Measurements from ENCODE around the gene SLC4A7. TPM values are rescaled to one million over a fixed set of nuclear protein-coding genes. Genes with fewer than 3 reads are reported as not detected.

Gene SLC4A7
- total and polyA plus RNA-seq, 9 of the 15 experiments (the other 6 are each of a cell fraction or from before 2014, with no cell fraction given), result 1.7 to 13.6 (median 8.0) TPM

GRCh38 chr3:27352047-27352446 lies 132.1 kb downstream of the SLC4A7 start:
- no peak for ATAC-seq
- H3K4me1 ChIP-seq (replicated peaks in 1 of 2; ENCODE audit: control insufficient read depth in 2 of 2, insufficient read depth in 2 of 2, low read length in 2 of 2), result no peaks in the 10 kb centered on the region
- FAIRE-seq, result no peak

DNA sequence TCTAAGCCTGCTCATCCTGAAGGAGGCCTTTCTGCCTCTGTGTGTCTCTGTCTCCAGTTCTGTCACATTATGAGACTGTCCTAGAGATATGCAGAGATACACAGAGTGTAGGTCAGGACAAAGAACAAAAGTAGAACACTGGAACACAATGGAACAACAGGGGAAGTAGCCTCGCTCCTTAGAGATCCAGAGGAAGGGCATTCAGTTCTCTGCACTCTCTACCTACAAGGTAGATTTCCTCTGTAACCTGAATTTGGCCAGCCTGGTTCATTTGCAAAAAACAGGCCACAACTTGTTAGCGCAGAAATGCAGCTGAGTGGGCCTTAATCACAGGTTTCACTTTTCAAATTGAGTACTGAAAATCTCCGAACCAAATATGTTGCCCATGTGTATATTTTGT lies 134.4 kb downstream of the SLC4A7 start:
- no peak overlapping the region for H3K27ac ChIP-seq (ENCODE audit: extremely low read depth, low read depth, low read length)
- DNase-seq (ENCODE audit: extremely low read depth in 1 of 4, low spot score in 3 of 4) (no peak), FAIRE-seq (no peak), ATAC-seq (no peak)
- no peaks in the 10 kb centered on the region for H3K9me1 ChIP-seq (ENCODE audit: control insufficient read depth, insufficient read depth, low read length)
- 0% methylated on average over 3 of the region's 3 CpGs for WGBS (ENCODE audit: insufficient coverage, low coverage, missing lambda C conversion rate)
- no peaks in the 10 kb centered on the region for H3K79me2 ChIP-seq (ENCODE audit: control insufficient read depth, insufficient read depth, low read length)
- in situ Hi-C loops (cut with MboI) (no loop called here), intact Hi-C loops (cut with micrococcal nuclease) (no loop called here)
- H3K4me1 ChIP-seq (replicated peaks in 1 of 2; ENCODE audit: control insufficient read depth in 2 of 2, insufficient read depth in 2 of 2, low read length in 2 of 2), result no peaks in the 10 kb centered on the region
- H2AFZ ChIP-seq (ENCODE audit: low read depth, low read length), result no peak overlapping the region
- ChIA-PET POLR2A (no interaction called here), CTCF (ENCODE audit: low intra/inter-chr PET ratio) (no interaction called here)
- no peaks in the 10 kb centered on the region for H3K27me3 ChIP-seq (ENCODE audit: control insufficient read depth in 2 of 2, insufficient read depth in 2 of 2, low read length in 2 of 2)
- H4K20me1 ChIP-seq (replicated peaks; ENCODE audit: control insufficient read depth, insufficient read depth, low read length), result no peaks in the 10 kb centered on the region
- TF ChIP-seq HDAC8 (tag; IDR thresholded peaks at IDR 0.05), result no peak
- no peak for TF ChIP-seq ZNF77 (CRISPR knock-in tag; IDR thresholded peaks at IDR 0.05)
- no peak for TF ChIP-seq TAL1 (IDR thresholded peaks at IDR 0.05)
- no peak for TF ChIP-seq MCM2 (IDR thresholded peaks at IDR 0.05; ENCODE audit: low read depth)
- H3K4me2 ChIP-seq (ENCODE audit: insufficient read depth, low read length), result no peak overlapping the region
- no TSS peak for BruUV-seq (replicated peaks)
- no peaks in the 10 kb centered on the region for H3K36me3 ChIP-seq (ENCODE audit: control insufficient read depth, insufficient read depth, low read length)
- H3K4me3 ChIP-seq, result no peak overlapping the region
- no peaks in the 10 kb centered on the region for H3K9me3 ChIP-seq (replicated peaks; ENCODE audit: control insufficient read depth, insufficient read depth, low read depth, low read length)
- no peak overlapping the region for H3K9ac ChIP-seq (ENCODE audit: insufficient read depth in 1 of 2, low read depth in 2 of 2, low read length in 2 of 2)

More at GRCh38 chr3:27352047-27352446, 132.1 kb downstream of the SLC4A7 start:
- POLR2A ChIA-PET, result no interaction called here
- Histone ChIP-seq H3K9me3 (replicated peaks; ENCODE audit: control insufficient read depth, insufficient read depth, low read depth, low read length) (no peaks in the 10 kb centered on the region), H2AFZ (ENCODE audit: low read depth, low read length) (no peak overlapping the region), H3K9ac (ENCODE audit: insufficient read depth in 1 of 2, low read depth in 2 of 2, low read length in 2 of 2) (no peak overlapping the region), H3K4me3 (no peak overlapping the region), H3K79me2 (ENCODE audit: control insufficient read depth, insufficient read depth, low read length) (no peaks in the 10 kb centered on the region), H3K27me3 (ENCODE audit: control insufficient read depth in 2 of 2, insufficient read depth in 2 of 2, low read length in 2 of 2) (no peaks in the 10 kb centered on the region), H4K20me1 (replicated peaks; ENCODE audit: control insufficient read depth, insufficient read depth, low read length) (no peaks in the 10 kb centered on the region), H3K27ac (ENCODE audit: extremely low read depth, low read depth, low read length) (no peak overlapping the region), H3K9me1 (ENCODE audit: control insufficient read depth, insufficient read depth, low read length) (no peaks in the 10 kb centered on the region), H3K4me2 (ENCODE audit: insufficient read depth, low read length) (no peak overlapping the region), H3K36me3 (ENCODE audit: control insufficient read depth, insufficient read depth, low read length) (no peaks in the 10 kb centered on the region)
- DNase-seq (ENCODE audit: extremely low read depth in 1 of 4, low spot score in 3 of 4), result no peak
- 2% methylated on average over 3 of the region's 3 CpGs for WGBS (ENCODE audit: insufficient coverage, low coverage, missing lambda C conversion rate)
- in situ Hi-C loops (cut with MboI), result no loop called here
- intact Hi-C loops (cut with micrococcal nuclease), result no loop called here
- CTCF ChIA-PET (ENCODE audit: low intra/inter-chr PET ratio), result no interaction called here
- no TSS peak for BruUV-seq (replicated peaks)
- TF ChIP-seq ZNF707 (CRISPR knock-in tag; conservative IDR thresholded peaks at IDR 0.05), result no peak
- no peak for TF ChIP-seq RBM15 (IDR thresholded peaks at IDR 0.05; ENCODE audit: insufficient read depth, low read length)
- no peak for TF ChIP-seq ZNF274 (IDR thresholded peaks at IDR 0.05; ENCODE audit: borderline replicate concordance, low read depth, low read length)
- TF ChIP-seq MYC (IDR thresholded peaks at IDR 0.05; ENCODE audit: low read depth, low read length), result no peak
- no peak for TF ChIP-seq MYC (CRISPR knock-in tag; IDR thresholded peaks at IDR 0.05; ENCODE audit: borderline replicate concordance, low read depth)
- no peak for TF ChIP-seq ZNF354B (CRISPR knock-in tag; IDR thresholded peaks at IDR 0.05)
